HG02981 (cell line): Measurements from ENCODE around the gene NTN1.

Experiments
- ATAC-seq: cut with Tn5 transposase; IDR thresholded peaks from one replicate; pipeline ENCODE4 v1.9.1; 2021; ENCODE audit warnings: mild to moderate bottlenecking, moderate library complexity; ENCODE audit not compliant: unreplicated experiment

The NTN1 gene

GRCh38 chr17:9266031-9266680, 244.8 kb downstream of the NTN1 start:
- ATAC-seq: no peak

GRCh38 chr17:9266697-9267117, 245.4 kb downstream of the NTN1 start:
- ATAC-seq: no peak

- ATAC-seq: no peak
Observed at GRCh38 chr17:9268546-9268945, 247.2 kb downstream of the NTN1 start.

GRCh38 chr17:9269350-9270035, 248.2 kb downstream of the NTN1 start:
- ATAC-seq: no peak

- no peak for ATAC-seq
Observed at GRCh38 chr17:9270921-9271320, 249.6 kb downstream of the NTN1 start.

- no peak for ATAC-seq
Observed at GRCh38 chr17:9271989-9272388, 250.7 kb downstream of the NTN1 start.

- ATAC-seq: no peak
Observed at GRCh38 chr17:9272501-9273200, 251.3 kb downstream of the NTN1 start.

- no peak for ATAC-seq
Observed at GRCh38 chr17:9273428-9274391, 252.4 kb downstream of the NTN1 start.

- no peak for ATAC-seq
Observed at GRCh38 chr17:9274973-9275372, 253.7 kb downstream of the NTN1 start.

- no peak for ATAC-seq
Observed at GRCh38 chr17:9279893-9280292, 258.6 kb downstream of the NTN1 start.

GRCh38 chr17:9283909-9284308, 262.6 kb downstream of the NTN1 start:
- ATAC-seq: no peak

GRCh38 chr17:9284884-9285283, 263.6 kb downstream of the NTN1 start:
- ATAC-seq: no peak

GRCh38 chr17:9285602-9286427, 264.5 kb downstream of the NTN1 start:
- no peak for ATAC-seq

- no peak for ATAC-seq
Observed at GRCh38 chr17:9286434-9286833, 265.1 kb downstream of the NTN1 start.

- no peak for ATAC-seq
Observed at GRCh38 chr17:9287306-9287705, 266.0 kb downstream of the NTN1 start.

GRCh38 chr17:9290226-9290613, 268.9 kb downstream of the NTN1 start:
- ATAC-seq: no peak

GRCh38 chr17:9291912-9292560, 270.7 kb downstream of the NTN1 start:
- ATAC-seq: no peak

GRCh38 chr17:9292561-9292941, 271.2 kb downstream of the NTN1 start:
- ATAC-seq: no peak
